B cell (primary cell): ENCODE data around the gene ESRRB. TPM values are rescaled to one million over a fixed set of nuclear protein-coding genes. Genes with fewer than 3 reads are reported as not detected.

Source experiments
- ATAC-seq: fragments of 200-7000 bp; cut with Tn5 transposase; one replicate; pipeline ENCODE4 v1.10.0; 2021; ENCODE audit warnings: low read depth, mild to moderate bottlenecking, moderate number of reproducible peaks, moderate library complexity
- CTCF ChIA-PET: fragments of 350-600 bp; sonication (Branson Sonifier 250); formaldehyde crosslinking; loops from one replicate; lab custom pipeline; 2021; ENCODE audit warnings: antibody characterized with exemption, inconsistent platforms; lab: Charles Lee
- POLR2A ChIA-PET: fragments of 350-600 bp; sonication (Branson Sonifier 250); formaldehyde crosslinking; loops from one replicate; lab custom pipeline; 2021; ENCODE audit warnings: antibody characterized with exemption; lab: Charles Lee
- DNase-seq: peaks from one replicate; pipeline ENCODE4 v3.0.0; 2013
- H2AFZ ChIP-seq: 2 replicates; pipeline ENCODE4 v1.6.1; 2012; ENCODE audit warnings: mild to moderate bottlenecking, low read depth, low read length; ENCODE audit not compliant: insufficient read depth, poor library complexity, severe bottlenecking
- H3K27ac ChIP-seq, 2 donors: 1 replicate in 1 of 2; 2 replicates in 1 of 2; pipeline ENCODE4 v1.5.1; 2012 to 2013; ENCODE audit warnings: low read length in 2 of 2, mild to moderate bottlenecking in 2 of 2, moderate library complexity in 1 of 2
- H3K27me3 ChIP-seq, 4 experiments: fragments of 200-600 bp in 1 of 4; sonication (generic) in 1 of 4; replicated peaks in 1 of 4; 1 replicate in 2 of 4; 2 replicates in 2 of 4; pipeline versions ENCODE4 v1.6.1 to v1.7.0; 2013 to 2016; ENCODE audit warnings: low read length in 3 of 4, mild to moderate bottlenecking in 2 of 4, mixed read lengths in 1 of 4, moderate library complexity in 1 of 4; ENCODE audit not compliant: insufficient read depth in 4 of 4, control insufficient read depth in 3 of 4; ENCODE audit errors: control extremely low read depth in 1 of 4
- H3K36me3 ChIP-seq, 2 experiments: replicated peaks in 1 of 2; 1 replicate in 1 of 2; 2 replicates in 1 of 2; pipeline versions ENCODE4 v1.6.1 to v1.7.1; 2013; ENCODE audit warnings: low read length in 1 of 2; ENCODE audit not compliant: insufficient read depth in 2 of 2, control insufficient read depth in 1 of 2; ENCODE audit errors: control extremely low read depth in 1 of 2, extremely low read depth in 1 of 2
- H3K4me1 ChIP-seq, 2 donors: fragments of 200-600 bp in 1 of 2; sonication (generic) in 1 of 2; 1 replicate in 1 of 2; 2 replicates in 1 of 2; pipeline versions ENCODE4 v1.5.1 to v1.6.1; 2013 to 2017; ENCODE audit warnings: low read length in 2 of 2; ENCODE audit not compliant: control insufficient read depth in 2 of 2, insufficient read depth in 2 of 2
- H3K4me2 ChIP-seq: replicated peaks from 2 replicates; pipeline ENCODE3; 2012; ENCODE audit warnings: mild to moderate bottlenecking, low read depth, low read length; ENCODE audit not compliant: poor library complexity, severe bottlenecking
- H3K4me3 ChIP-seq, 5 experiments: fragments of 200-600 bp in 1 of 5; sonication (generic) in 1 of 5; 1 replicate in 3 of 5; 2 replicates in 2 of 5; pipeline versions ENCODE4 v1.5.1 to v1.7.0; 2011 to 2016; ENCODE audit warnings: low read length in 4 of 5, mild to moderate bottlenecking in 4 of 5, low read depth in 2 of 5, control low read depth in 1 of 5, moderate library complexity in 1 of 5; ENCODE audit not compliant: insufficient read depth in 1 of 5; ENCODE audit errors: control extremely low read depth in 1 of 5, extremely low read depth in 1 of 5
- H3K79me2 ChIP-seq: fragments of 200-600 bp; sonication (generic); one replicate; pipeline ENCODE4 v1.6.0; 2016; ENCODE audit warnings: low read length; ENCODE audit not compliant: control insufficient read depth, insufficient read depth
- H3K9ac ChIP-seq: fragments of 200-600 bp; sonication (generic); 2 replicates; pipeline ENCODE4 v1.6.1; 2017; ENCODE audit warnings: mild to moderate bottlenecking, low read length, moderate library complexity
- H3K9me3 ChIP-seq, 3 donors: one replicate each; pipeline versions ENCODE4 v1.6.1 to v1.7.1; 2013; ENCODE audit warnings: low read length in 2 of 3; ENCODE audit not compliant: control insufficient read depth in 2 of 3, insufficient read depth in 1 of 3; ENCODE audit errors: control extremely low read depth in 1 of 3
- H4K20me1 ChIP-seq: 2 replicates; pipeline ENCODE4 v1.6.0; 2012; ENCODE audit warnings: mild to moderate bottlenecking, low read length; ENCODE audit not compliant: insufficient read depth, control insufficient read depth, poor library complexity, severe bottlenecking
- H3K27ac Mint-ChIP-seq: one replicate; pipeline ENCODE4 v1.8.0; 2021; ENCODE audit warnings: mixed read lengths
- H3K27me3 Mint-ChIP-seq: one replicate; pipeline ENCODE4 v1.8.0; 2021; ENCODE audit warnings: mixed read lengths
- H3K4me1 Mint-ChIP-seq: one replicate; pipeline ENCODE4 v1.8.0; 2021; ENCODE audit warnings: mixed read lengths
- H3K4me3 Mint-ChIP-seq: one replicate; pipeline ENCODE4 v1.8.0; 2021; ENCODE audit warnings: mixed read lengths
- H3K9me3 Mint-ChIP-seq: one replicate; pipeline ENCODE4 v1.8.0; 2022; ENCODE audit warnings: mixed read lengths; ENCODE audit not compliant: insufficient read depth
- CTCF ChIP-seq: fragments of 200-600 bp; IDR thresholded peaks from one replicate; pipeline ENCODE4 v1.8.0; 2022; ENCODE audit warnings: antibody characterized with exemption, mild to moderate bottlenecking
- EZH2 ChIP-seq: IDR thresholded peaks from 2 replicates; pipeline ENCODE4 v1.6.1; 2012; ENCODE audit warnings: borderline replicate concordance, low read depth, mild to moderate bottlenecking, moderate library complexity, low read length; ENCODE audit not compliant: insufficient read depth, poor library complexity, severe bottlenecking
- WGBS: methylation state at CpG from one replicate; pipeline ENCODE4 v1.1.5; 2013; ENCODE audit warnings: missing lambda C conversion rate; ENCODE audit not compliant: insufficient coverage; 5-methylcytosine and 5-hydroxymethylcytosine counted together
- intact Hi-C: fragments of 100-400 bp; cut with micrococcal nuclease; formaldehyde crosslinking; loops from one replicate; pipeline ENCODE4 v1.10.0; 2022
- polyA plus RNA-seq: library from polyadenylated mRNA; depleted of rRNA; stranded (reverse); fragments of >200 nt; gene quantifications from 2 replicates; pipeline ENCODE4 v1.2.3, GENCODE V29; 2012
- total RNA-seq, 2 donors: library from RNA; stranded (reverse); fragments of 120-200 nt in 1 of 2; gene quantifications; 1 replicate in 1 of 2; 2 replicates in 1 of 2; pipeline versions ENCODE4 v1.2.3 to v1.2.4, GENCODE V29; 2013 to 2022

The ESRRB gene
- total and polyA plus RNA-seq, 2 donors (not counting 1 experiment from before 2014, with no cell fraction given) = 0.13 TPM; not detected in 1

DNA sequence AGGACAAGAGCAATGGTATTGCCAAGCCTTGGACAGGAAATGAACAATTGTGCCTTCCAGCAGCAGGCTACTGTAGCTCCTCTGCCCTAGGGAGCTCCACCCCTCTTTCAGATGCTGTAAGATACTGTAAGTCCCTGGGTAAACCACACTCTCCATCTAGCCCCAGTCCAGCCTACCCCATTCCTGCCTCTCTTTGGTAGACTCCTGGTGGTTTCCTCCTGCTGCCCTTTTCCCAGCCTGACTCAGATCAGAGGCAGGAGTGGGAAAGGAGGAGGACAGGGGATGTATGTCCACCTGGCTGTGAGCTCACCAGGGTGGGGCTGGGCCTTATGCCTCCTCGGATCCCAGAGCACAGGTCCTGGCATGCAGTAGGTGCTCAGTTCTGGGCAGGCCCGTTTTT lies 174.6 kb downstream of the ESRRB start:
- no peaks in the 10 kb centered on the region for H3K9me3 ChIP-seq
- Mint-ChIP-seq H3K4me1 (no peaks in the 10 kb centered on the region), H3K27me3 (peaks cover 9% of the 10 kb centered on the region), H3K4me3 (no peak overlapping the region), H3K27ac (no peak overlapping the region), H3K9me3 (no peaks in the 10 kb centered on the region)
- ChIA-PET POLR2A (no interaction called here), CTCF (no interaction called here)
- no peak for ATAC-seq
- H4K20me1 ChIP-seq = no peaks in the 10 kb centered on the region
- TF ChIP-seq CTCF = no peak
- no peak for TF ChIP-seq EZH2
- H2AFZ ChIP-seq = no peak overlapping the region
- H3K27ac ChIP-seq = no peak overlapping the region
- DNase-seq = no peak
- intact Hi-C loops = no loop called here
- no peaks in the 10 kb centered on the region for H3K79me2 ChIP-seq
- H3K4me2 ChIP-seq = no peak overlapping the region
- no peak overlapping the region for H3K9ac ChIP-seq
- H3K4me3 ChIP-seq = no peak overlapping the region
- no peaks in the 10 kb centered on the region for H3K36me3 ChIP-seq
- no CpG with 5 or more reads among the region's 2 CpGs for WGBS
- H3K4me1 ChIP-seq = no peaks in the 10 kb centered on the region
- no peaks in the 10 kb centered on the region for H3K27me3 ChIP-seq

DNA sequence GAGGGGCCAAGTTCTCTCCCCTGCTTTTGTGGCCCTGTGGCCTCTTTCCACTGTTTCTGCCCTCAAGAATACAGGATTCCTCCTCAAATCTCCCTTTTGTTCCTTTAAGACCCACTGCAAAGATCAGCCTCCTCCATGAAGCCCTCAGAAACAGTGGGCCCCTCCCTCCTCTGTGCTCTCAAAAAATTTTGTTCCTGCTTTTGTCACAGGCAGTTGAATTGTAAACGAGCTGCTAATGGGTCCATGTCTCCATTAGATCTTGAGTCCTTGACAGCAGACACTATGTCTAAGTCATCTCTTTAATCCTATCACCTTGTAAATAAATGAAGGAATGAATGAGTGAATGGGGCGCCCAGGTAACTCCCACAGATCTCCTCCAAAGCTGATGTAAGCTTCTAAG lies 175.2 kb downstream of the ESRRB start:
- Histone ChIP-seq H3K27me3 (no peaks in the 10 kb centered on the region), H3K36me3 (no peaks in the 10 kb centered on the region), H3K4me2 (no peak overlapping the region), H3K27ac (no peak overlapping the region), H3K9ac (no peak overlapping the region), H3K4me1 (no peaks in the 10 kb centered on the region), H3K4me3 (no peak overlapping the region), H2AFZ (no peak overlapping the region), H3K9me3 (no peaks in the 10 kb centered on the region), H3K79me2 (no peaks in the 10 kb centered on the region), H4K20me1 (no peaks in the 10 kb centered on the region)
- POLR2A ChIA-PET = no interaction called here
- no peak for ATAC-seq
- no peaks in the 10 kb centered on the region for H3K4me1 Mint-ChIP-seq
- DNase-seq = no peak
- intact Hi-C loops = no loop called here
- H3K9me3 Mint-ChIP-seq = no peaks in the 10 kb centered on the region
- no peak overlapping the region for H3K27ac Mint-ChIP-seq
- peaks cover 9% of the 10 kb centered on the region for H3K27me3 Mint-ChIP-seq
- no peak overlapping the region for H3K4me3 Mint-ChIP-seq
- no peak for TF ChIP-seq EZH2
- no peak for TF ChIP-seq CTCF
- no CpG with 5 or more reads among the region's 2 CpGs for WGBS
- CTCF ChIA-PET = no interaction called here

Other genes starting within 250 kb of the ESRRB start
- gene GPATCH2L, start 224.2 kb upstream of the ESRRB start, total RNA-seq = 82.7 and 97.8 TPM in 2 replicates
- 17.4 and 20.5 TPM in 2 replicates for gene GPATCH2L, start 224.2 kb upstream of the ESRRB start, polyA plus RNA-seq